ENCODE data around the gene PRSS35. TPM values are rescaled to one million over a fixed set of nuclear protein-coding genes. Genes with fewer than 3 reads are reported as not detected.
A peak's percentile ranks its signal among the peaks of the same experiment; 100 is the strongest.

The PRSS35 gene
- total and polyA plus RNA-seq, 2 donors (not counting 1 experiment from before 2014, with no cell fraction given), result 4.1 to 6.8 TPM

DNA sequence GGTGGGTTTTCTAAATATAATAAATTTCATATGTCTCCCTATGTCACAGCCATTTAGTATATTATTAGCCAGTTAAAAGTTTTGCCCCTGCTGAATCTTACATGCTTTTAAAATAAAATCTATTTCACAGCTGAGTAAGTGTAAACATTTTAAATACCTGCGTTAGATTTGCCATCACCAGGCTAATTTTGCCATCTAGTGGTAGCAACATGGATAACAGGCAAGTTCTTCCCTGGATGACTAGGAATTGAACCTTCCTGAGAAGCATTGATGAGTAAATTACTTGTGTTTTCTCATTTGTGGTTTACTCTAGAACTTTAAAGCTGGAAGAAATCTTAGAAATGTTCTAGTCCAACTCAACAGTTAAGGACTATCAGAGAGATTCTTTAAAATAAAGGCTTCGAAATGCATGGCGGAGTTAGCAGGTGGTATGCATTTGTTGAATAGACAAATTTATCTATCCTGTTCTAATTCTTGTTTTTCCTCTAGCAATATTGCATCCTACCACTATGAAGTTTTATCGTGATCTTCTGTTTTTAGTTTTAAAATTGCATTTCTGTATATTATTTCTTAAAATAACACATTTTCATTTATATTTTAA, 2.6 kb downstream of the PRSS35 start:
- TF ChIP-seq, protein P1, sequence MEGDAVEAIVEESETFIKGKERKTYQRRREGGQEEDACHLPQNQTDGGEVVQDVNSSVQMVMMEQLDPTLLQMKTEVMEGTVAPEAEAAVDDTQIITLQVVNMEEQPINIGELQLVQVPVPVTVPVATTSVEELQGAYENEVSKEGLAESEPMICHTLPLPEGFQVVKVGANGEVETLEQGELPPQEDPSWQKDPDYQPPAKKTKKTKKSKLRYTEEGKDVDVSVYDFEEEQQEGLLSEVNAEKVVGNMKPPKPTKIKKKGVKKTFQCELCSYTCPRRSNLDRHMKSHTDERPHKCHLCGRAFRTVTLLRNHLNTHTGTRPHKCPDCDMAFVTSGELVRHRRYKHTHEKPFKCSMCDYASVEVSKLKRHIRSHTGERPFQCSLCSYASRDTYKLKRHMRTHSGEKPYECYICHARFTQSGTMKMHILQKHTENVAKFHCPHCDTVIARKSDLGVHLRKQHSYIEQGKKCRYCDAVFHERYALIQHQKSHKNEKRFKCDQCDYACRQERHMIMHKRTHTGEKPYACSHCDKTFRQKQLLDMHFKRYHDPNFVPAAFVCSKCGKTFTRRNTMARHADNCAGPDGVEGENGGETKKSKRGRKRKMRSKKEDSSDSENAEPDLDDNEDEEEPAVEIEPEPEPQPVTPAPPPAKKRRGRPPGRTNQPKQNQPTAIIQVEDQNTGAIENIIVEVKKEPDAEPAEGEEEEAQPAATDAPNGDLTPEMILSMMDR (conservative IDR thresholded peaks at IDR 0.05 in 1 of 2, IDR thresholded peaks at IDR 0.05 in 1 of 2; ENCODE audit: low read depth in 1 of 2, low read length in 2 of 2), result peak; percentile 91 to 94
- TF ChIP-seq EZH2 (IDR thresholded peaks at IDR 0.05; ENCODE audit: low read length, missing control alignments), result no peak
- Histone ChIP-seq H3K36me3 (ENCODE audit: control insufficient read depth, insufficient read depth, low read length) (no peaks in the 10 kb centered on the region), H3K4me3 (replicated peaks in 1 of 4; ENCODE audit: control extremely low read depth in 1 of 4, insufficient read depth in 1 of 4, low read depth in 3 of 4, low read length in 4 of 4) (peak overlapping the region in 1 of 4 experiments; percentile 78), H3K9me3 (ENCODE audit: control insufficient read depth, insufficient read depth, low read depth, low read length) (no peaks in the 10 kb centered on the region), H3K27me3 (ENCODE audit: control insufficient read depth, insufficient read depth, low read length) (no peaks in the 10 kb centered on the region), H3K9ac (ENCODE audit: insufficient read depth, low read length) (no peak overlapping the region), H3K4me1 (ENCODE audit: control insufficient read depth, extremely low read depth, insufficient read depth, low read length) (no peaks in the 10 kb centered on the region), H2AFZ (ENCODE audit: low read length) (no peak overlapping the region), H3K27ac (ENCODE audit: insufficient read depth, low read length) (no peak overlapping the region), H3K79me2 (ENCODE audit: control insufficient read depth, insufficient read depth, low read length) (no peaks in the 10 kb centered on the region), H3K4me2 (ENCODE audit: extremely low read depth, insufficient read depth, low read length) (no peak overlapping the region), H4K20me1 (ENCODE audit: control insufficient read depth, extremely low read depth, insufficient read depth, low read length) (no peaks in the 10 kb centered on the region)
- DNase-seq (ENCODE audit: low read depth in 2 of 2), result peak; percentile 51 to 81

DNA sequence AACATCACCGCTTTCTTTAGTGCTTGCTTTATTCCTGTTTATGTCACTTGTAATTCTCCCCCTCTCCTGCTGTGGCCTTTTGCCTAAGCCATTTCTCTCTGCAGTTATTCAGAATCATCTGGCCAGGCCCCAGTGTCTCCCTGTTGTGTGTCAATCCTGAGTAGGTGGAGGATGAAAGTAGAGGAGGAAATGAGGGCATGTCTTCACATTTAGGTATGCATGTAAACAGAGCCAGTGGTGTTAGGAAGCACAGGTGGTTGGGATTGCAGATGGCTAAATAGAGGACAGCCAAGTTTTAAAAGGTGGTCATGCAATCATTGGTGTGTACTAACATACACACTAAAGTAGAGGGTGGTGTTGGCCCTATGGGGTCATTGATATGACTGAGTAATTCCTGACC, 5.2 kb downstream of the PRSS35 start:
- Histone ChIP-seq H3K27me3 (ENCODE audit: control insufficient read depth, insufficient read depth, low read length) (no peaks in the 10 kb centered on the region), H3K36me3 (ENCODE audit: control insufficient read depth, insufficient read depth, low read length) (no peaks in the 10 kb centered on the region), H3K4me3 (replicated peaks in 1 of 4; ENCODE audit: control extremely low read depth in 1 of 4, insufficient read depth in 1 of 4, low read depth in 3 of 4, low read length in 4 of 4) (no peak overlapping the region), H3K9me3 (ENCODE audit: control insufficient read depth, insufficient read depth, low read depth, low read length) (no peaks in the 10 kb centered on the region), H3K4me2 (ENCODE audit: extremely low read depth, insufficient read depth, low read length) (no peak overlapping the region), H3K4me1 (ENCODE audit: control insufficient read depth, extremely low read depth, insufficient read depth, low read length) (no peaks in the 10 kb centered on the region), H3K27ac (ENCODE audit: insufficient read depth, low read length) (no peak overlapping the region), H4K20me1 (ENCODE audit: control insufficient read depth, extremely low read depth, insufficient read depth, low read length) (no peaks in the 10 kb centered on the region), H3K79me2 (ENCODE audit: control insufficient read depth, insufficient read depth, low read length) (no peaks in the 10 kb centered on the region), H2AFZ (ENCODE audit: low read length) (no peak overlapping the region), H3K9ac (ENCODE audit: insufficient read depth, low read length) (no peak overlapping the region)
- TF ChIP-seq, protein P1 (conservative IDR thresholded peaks at IDR 0.05 in 1 of 2, IDR thresholded peaks at IDR 0.05 in 1 of 2; ENCODE audit: low read depth in 1 of 2, low read length in 2 of 2), result no peak
- DNase-seq (ENCODE audit: low read depth in 2 of 2), result no peak

DNA sequence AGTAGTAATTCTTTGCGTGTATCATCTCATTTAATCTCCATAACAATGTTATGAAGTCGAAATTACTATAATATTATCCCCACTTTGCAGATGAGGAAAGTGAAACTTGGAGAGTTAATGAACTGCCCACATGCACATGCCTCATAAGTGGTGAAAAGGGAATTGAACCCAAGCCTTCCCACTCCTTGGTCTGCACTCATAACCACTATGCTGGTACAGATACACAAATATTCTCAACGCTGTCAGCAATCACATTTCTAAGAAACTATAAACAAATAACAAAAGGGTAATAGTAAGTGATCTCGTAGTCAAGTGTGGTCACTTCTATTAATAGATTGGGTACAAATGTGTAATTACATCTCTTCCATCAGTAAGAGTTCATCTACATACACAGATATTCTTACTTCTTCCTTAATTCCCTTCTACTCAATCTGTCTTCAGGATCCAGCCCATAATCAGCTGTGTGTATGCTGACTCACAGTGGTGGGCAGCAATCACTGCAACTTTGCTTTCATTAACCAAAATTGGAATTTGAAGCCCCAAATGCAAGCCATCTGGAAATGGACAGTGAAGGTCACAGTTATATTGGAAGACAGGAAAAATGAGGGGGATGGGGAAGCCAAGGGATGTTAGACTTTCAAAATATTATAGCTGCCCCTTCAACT, 6.6 kb downstream of the PRSS35 start:
- H3K27ac ChIP-seq (ENCODE audit: insufficient read depth, low read length), result no peak overlapping the region
- H3K4me2 ChIP-seq (ENCODE audit: extremely low read depth, insufficient read depth, low read length), result no peak overlapping the region
- no peaks in the 10 kb centered on the region for H3K4me1 ChIP-seq (ENCODE audit: control insufficient read depth, extremely low read depth, insufficient read depth, low read length)
- DNase-seq (ENCODE audit: low read depth in 2 of 2), result peak; percentile 47 to 53
- H3K36me3 ChIP-seq (ENCODE audit: control insufficient read depth, insufficient read depth, low read length), result no peaks in the 10 kb centered on the region
- no peaks in the 10 kb centered on the region for H3K27me3 ChIP-seq (ENCODE audit: control insufficient read depth, insufficient read depth, low read length)
- H3K9me3 ChIP-seq (ENCODE audit: control insufficient read depth, insufficient read depth, low read depth, low read length), result no peaks in the 10 kb centered on the region
- TF ChIP-seq, protein P1 (conservative IDR thresholded peaks at IDR 0.05 in 1 of 2, IDR thresholded peaks at IDR 0.05 in 1 of 2; ENCODE audit: low read depth in 1 of 2, low read length in 2 of 2), result peak; percentile 45 to 56
- no peak for TF ChIP-seq EZH2 (IDR thresholded peaks at IDR 0.05; ENCODE audit: low read length, missing control alignments)
- no peaks in the 10 kb centered on the region for H4K20me1 ChIP-seq (ENCODE audit: control insufficient read depth, extremely low read depth, insufficient read depth, low read length)
- H3K9ac ChIP-seq (ENCODE audit: insufficient read depth, low read length), result no peak overlapping the region
- H3K79me2 ChIP-seq (ENCODE audit: control insufficient read depth, insufficient read depth, low read length), result no peaks in the 10 kb centered on the region
- H2AFZ ChIP-seq (ENCODE audit: low read length), result no peak overlapping the region
- no peak overlapping the region for H3K4me3 ChIP-seq (replicated peaks in 1 of 4; ENCODE audit: control extremely low read depth in 1 of 4, insufficient read depth in 1 of 4, low read depth in 3 of 4, low read length in 4 of 4)

Data from fibroblast of lung (primary cell).